Activated T-cell treated with anti-CD3 and anti-CD28 coated beads, Interleukin-2, amount 50 U/mL, for 4 hours (primary cell): Measurements from ENCODE around the gene MYLK. TPM values are rescaled to one million over a fixed set of nuclear protein-coding genes. Genes with fewer than 3 reads are reported as not detected.

Source experiments
- ATAC-seq, 2 donors: fragments of 200-7000 bp; cut with Tn5 transposase; one replicate each; pipeline ENCODE4 v1.10.0; 2021
- DNase-seq: peaks from one replicate; pipeline ENCODE4 v3.0.0-alpha.2; 2020
- H3K27me3 Mint-ChIP-seq: one replicate; pipeline ENCODE4 v1.8.0; 2021; ENCODE audit warnings: low read depth, mixed read lengths
- H3K36me3 Mint-ChIP-seq: one replicate; pipeline ENCODE4 v1.8.0; 2022; ENCODE audit warnings: mixed read lengths; ENCODE audit not compliant: insufficient read depth
- H3K4me1 Mint-ChIP-seq: one replicate; pipeline ENCODE4 v1.8.0; 2021; ENCODE audit warnings: low read depth, mixed read lengths
- H3K4me3 Mint-ChIP-seq: one replicate; pipeline ENCODE4 v1.8.0; 2021; ENCODE audit warnings: mild to moderate bottlenecking, moderate library complexity, mixed read lengths
- H3K9me3 Mint-ChIP-seq: one replicate; pipeline ENCODE4 v1.8.0; 2021; ENCODE audit warnings: mixed read lengths
- total RNA-seq, 3 donors: library from RNA; stranded (reverse); gene quantifications; one replicate each; pipeline ENCODE4 v1.2.1, GENCODE V29; 2021

Gene MYLK
- total RNA-seq, 3 donors from 2014 or later: 0.60 to 0.92 (median 0.68) TPM

DNA sequence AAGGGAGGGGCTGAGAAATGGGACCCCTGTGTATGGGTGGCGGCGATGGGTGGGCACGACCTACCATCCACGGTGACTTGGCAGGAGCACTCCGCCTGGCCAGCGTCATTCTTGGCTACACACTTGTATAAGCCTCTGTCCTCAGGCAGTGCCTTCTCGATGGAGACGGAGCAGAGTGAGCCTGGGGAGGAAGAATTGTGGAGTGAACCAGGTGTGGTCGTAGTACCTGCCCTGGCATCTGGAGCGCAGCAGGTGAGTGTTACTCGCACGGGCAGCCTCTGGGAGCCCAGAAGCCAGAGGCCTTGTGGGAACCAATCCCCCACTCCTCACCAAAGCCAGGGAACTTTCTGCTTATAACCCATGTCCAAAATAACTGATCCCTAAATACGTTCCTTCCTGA is 191.5 kb downstream of the MYLK start:
- no peak overlapping the region for H3K4me3 Mint-ChIP-seq
- no peaks in the 10 kb centered on the region for H3K36me3 Mint-ChIP-seq
- H3K4me1 Mint-ChIP-seq: no peaks in the 10 kb centered on the region
- no peak for DNase-seq
- H3K27me3 Mint-ChIP-seq: peaks cover 4% of the 10 kb centered on the region
- no peak for ATAC-seq
- H3K9me3 Mint-ChIP-seq: no peaks in the 10 kb centered on the region

- no peak for DNase-seq
- Mint-ChIP-seq H3K27me3 (peaks cover 4% of the 10 kb centered on the region), H3K36me3 (no peaks in the 10 kb centered on the region), H3K4me1 (no peaks in the 10 kb centered on the region), H3K9me3 (no peaks in the 10 kb centered on the region), H3K4me3 (no peak overlapping the region)
- no peak for ATAC-seq
Measured at GRCh38 chr3:123692041-123692440, 192.1 kb downstream of the MYLK start.

GRCh38 chr3:123689831-123690230 is 194.3 kb downstream of the MYLK start:
- Mint-ChIP-seq H3K36me3 (no peaks in the 10 kb centered on the region), H3K27me3 (peaks cover 4% of the 10 kb centered on the region), H3K4me3 (no peak overlapping the region), H3K9me3 (no peaks in the 10 kb centered on the region), H3K4me1 (no peaks in the 10 kb centered on the region)
- no peak for DNase-seq
- ATAC-seq: no peak

DNA sequence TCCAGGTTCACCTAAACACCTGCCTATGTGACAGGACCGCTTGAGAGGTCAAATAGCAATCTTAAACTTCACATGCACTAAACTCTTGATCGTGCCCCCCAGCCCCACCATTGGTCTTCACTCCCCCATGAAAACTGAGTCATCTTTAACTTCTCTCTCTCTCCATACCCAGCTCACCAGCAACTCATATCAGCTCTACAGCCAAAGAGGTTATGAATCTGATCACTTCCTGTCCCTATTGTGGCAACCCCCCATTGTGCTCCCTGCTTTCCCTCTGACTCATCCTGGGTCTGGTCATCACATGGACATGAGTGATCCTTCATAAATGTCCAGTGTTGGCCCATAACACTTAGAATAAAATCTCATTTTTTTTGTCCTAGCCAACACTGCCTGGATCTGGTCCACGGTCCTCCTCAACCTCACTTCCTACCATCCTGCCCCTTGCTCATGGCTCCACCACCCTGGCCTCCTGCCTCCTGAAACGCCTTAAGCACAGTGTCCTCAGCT is 195.8 kb downstream of the MYLK start:
- no peak for ATAC-seq

GRCh38 chr3:123687286-123687685 is 196.8 kb downstream of the MYLK start:
- Mint-ChIP-seq H3K4me3 (no peak overlapping the region), H3K27me3 (peaks cover 4% of the 10 kb centered on the region), H3K4me1 (no peaks in the 10 kb centered on the region), H3K9me3 (no peaks in the 10 kb centered on the region), H3K36me3 (no peaks in the 10 kb centered on the region)
- ATAC-seq (no peak), DNase-seq (no peak)

More for the DNA sequence above, 195.8 kb downstream of the MYLK start:
- no peak for DNase-seq
- Mint-ChIP-seq H3K27me3 (peaks cover 4% of the 10 kb centered on the region), H3K9me3 (no peaks in the 10 kb centered on the region), H3K36me3 (no peaks in the 10 kb centered on the region), H3K4me3 (no peak overlapping the region), H3K4me1 (no peaks in the 10 kb centered on the region)

DNA sequence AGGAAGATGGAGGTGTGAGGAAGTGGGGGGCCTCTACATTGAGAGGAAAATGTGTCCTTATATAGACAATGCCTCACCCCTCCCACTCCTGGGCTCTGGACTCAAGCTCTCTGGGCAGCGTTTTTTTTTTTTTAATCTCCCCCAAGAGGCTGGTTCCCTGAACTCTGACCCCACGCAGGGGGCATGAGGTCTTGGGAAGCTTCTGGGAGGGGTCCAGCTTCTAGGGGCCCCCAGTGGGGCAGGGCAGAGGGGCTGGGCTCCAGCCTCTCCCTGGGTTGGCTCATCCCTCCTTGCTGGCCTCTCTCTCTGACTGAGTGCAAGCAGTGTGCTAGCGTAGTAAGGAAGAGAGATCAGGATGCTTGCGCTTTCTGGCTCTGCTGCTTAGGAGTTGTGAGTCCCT is 197.9 kb downstream of the MYLK start:
- ATAC-seq: no peak
- Mint-ChIP-seq H3K4me1 (no peaks in the 10 kb centered on the region), H3K4me3 (no peak overlapping the region), H3K9me3 (no peaks in the 10 kb centered on the region), H3K36me3 (no peaks in the 10 kb centered on the region), H3K27me3 (peaks cover 6% of the 10 kb centered on the region)
- no peak for DNase-seq

DNA sequence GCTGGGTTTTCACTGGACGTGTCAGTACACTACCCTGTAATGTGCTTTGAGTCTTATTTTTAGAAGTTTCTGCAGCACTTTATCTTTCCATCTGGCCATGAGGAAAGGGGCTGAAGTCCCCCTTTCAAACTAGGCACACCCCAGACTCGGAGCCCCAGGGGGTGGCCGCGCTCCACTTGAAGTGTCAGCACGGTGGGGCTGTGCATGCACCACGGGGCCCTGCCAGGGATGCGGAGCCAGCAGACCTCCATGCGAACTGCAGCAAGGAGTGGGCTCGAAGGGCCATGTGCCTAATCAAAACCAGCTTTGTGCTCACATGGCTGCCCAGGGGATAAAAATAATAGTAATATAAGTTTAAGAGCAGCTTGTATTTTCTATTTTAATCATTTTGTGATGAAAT is 198.4 kb downstream of the MYLK start:
- Mint-ChIP-seq H3K36me3 (no peaks in the 10 kb centered on the region), H3K4me3 (no peak overlapping the region), H3K27me3 (peaks cover 7% of the 10 kb centered on the region), H3K4me1 (no peaks in the 10 kb centered on the region), H3K9me3 (no peaks in the 10 kb centered on the region)
- ATAC-seq (no peak), DNase-seq (no peak)

- DNase-seq (no peak), ATAC-seq (no peak)
- H3K9me3 Mint-ChIP-seq: no peaks in the 10 kb centered on the region
- no peaks in the 10 kb centered on the region for H3K36me3 Mint-ChIP-seq
- no peak overlapping the region for H3K4me3 Mint-ChIP-seq
- no peaks in the 10 kb centered on the region for H3K4me1 Mint-ChIP-seq
- H3K27me3 Mint-ChIP-seq: peaks cover 5% of the 10 kb centered on the region
Measured at GRCh38 chr3:123684636-123685035, 199.5 kb downstream of the MYLK start.

DNA sequence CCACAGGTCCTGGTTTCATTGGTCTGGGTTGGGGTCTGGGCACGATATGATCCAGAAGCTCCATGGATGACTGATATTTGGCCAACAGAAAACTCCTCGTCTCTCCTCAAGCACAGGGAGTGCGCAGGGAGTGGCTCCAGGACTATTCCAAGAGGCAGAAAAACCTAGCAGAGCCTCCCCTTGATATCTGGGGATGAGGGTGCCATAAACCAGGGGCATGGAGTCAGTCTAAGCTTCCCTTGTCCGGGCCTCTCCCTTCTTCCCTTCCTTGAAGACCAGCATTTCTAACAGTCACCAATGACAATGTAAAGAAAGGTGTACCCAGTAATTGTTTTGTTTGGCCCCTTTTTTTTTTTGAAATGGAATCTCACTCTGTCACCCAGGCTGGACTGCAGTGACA is 199.9 kb downstream of the MYLK start:
- Mint-ChIP-seq H3K9me3 (no peaks in the 10 kb centered on the region), H3K4me1 (no peaks in the 10 kb centered on the region), H3K4me3 (no peak overlapping the region), H3K36me3 (no peaks in the 10 kb centered on the region), H3K27me3 (peaks cover 5% of the 10 kb centered on the region)
- ATAC-seq: no peak
- DNase-seq: no peak

GRCh38 chr3:123683505-123684154 is 200.5 kb downstream of the MYLK start:
- H3K9me3 Mint-ChIP-seq: no peaks in the 10 kb centered on the region
- H3K4me1 Mint-ChIP-seq: no peaks in the 10 kb centered on the region
- DNase-seq: no peak
- H3K27me3 Mint-ChIP-seq: peaks cover 5% of the 10 kb centered on the region
- no peaks in the 10 kb centered on the region for H3K36me3 Mint-ChIP-seq
- H3K4me3 Mint-ChIP-seq: no peak overlapping the region
- ATAC-seq: no peak

DNA sequence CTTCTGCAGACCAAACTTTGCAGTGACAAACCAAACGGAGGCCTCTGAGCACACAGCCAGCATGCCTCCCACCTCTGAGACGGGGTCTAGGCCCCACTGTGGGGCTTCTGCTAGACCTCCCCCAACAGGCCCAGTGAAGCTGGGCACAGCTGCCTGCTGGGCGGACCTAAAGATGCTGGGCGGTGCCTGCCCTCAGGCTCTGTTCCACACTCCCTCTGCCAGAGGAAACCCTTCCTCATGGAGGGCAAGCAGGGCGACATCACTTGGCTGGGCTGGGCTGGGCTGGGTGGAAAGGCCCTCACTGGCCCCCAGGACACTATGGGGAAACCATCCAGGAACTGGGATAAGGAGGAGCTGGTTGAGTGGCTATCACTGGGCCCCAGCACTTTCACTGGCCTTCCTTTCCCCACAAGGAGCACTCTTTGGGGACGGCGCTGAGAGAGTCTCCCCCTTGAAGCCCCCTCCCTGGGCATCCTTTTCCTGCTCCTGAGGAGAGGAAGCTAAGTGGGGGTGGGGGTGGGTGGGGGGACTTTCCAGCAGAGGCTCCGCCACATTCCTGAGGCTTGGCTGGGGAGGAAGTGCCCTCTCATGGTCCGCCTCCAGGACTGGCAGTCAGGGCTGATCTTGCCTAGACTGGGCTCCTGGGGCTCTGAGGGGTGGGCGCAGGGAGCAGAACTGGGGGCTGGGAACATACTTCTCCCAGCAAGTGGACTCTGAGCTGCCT is 201.2 kb downstream of the MYLK start:
- no peak for ATAC-seq
- H3K36me3 Mint-ChIP-seq: no peaks in the 10 kb centered on the region
- no peaks in the 10 kb centered on the region for H3K9me3 Mint-ChIP-seq
- H3K27me3 Mint-ChIP-seq: peaks cover 5% of the 10 kb centered on the region
- DNase-seq: no peak
- H3K4me1 Mint-ChIP-seq: no peaks in the 10 kb centered on the region
- no peak overlapping the region for H3K4me3 Mint-ChIP-seq

DNA sequence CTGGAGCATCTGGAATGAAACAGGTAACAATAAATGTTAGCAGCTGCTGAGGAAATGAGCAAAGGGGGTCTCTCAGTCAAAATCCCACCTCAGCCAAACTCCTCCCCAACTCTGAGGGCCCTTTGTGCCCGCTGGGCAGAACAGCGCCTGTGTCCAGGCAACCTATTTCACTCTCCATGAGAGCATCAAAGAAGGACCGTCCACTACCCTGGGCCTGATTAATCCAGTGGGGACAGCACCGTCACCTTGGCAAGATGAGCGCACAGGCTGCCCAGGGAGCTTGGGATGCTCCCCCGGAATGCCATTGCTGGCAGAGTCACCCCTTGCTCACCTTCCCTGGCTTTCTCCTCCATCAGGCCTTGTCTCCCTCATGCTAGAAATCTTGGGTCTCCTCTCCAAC is 201.8 kb downstream of the MYLK start:
- Mint-ChIP-seq H3K4me1 (no peaks in the 10 kb centered on the region), H3K27me3 (peaks cover 5% of the 10 kb centered on the region), H3K9me3 (no peaks in the 10 kb centered on the region), H3K4me3 (no peak overlapping the region), H3K36me3 (no peaks in the 10 kb centered on the region)
- no peak for ATAC-seq
- no peak for DNase-seq

DNA sequence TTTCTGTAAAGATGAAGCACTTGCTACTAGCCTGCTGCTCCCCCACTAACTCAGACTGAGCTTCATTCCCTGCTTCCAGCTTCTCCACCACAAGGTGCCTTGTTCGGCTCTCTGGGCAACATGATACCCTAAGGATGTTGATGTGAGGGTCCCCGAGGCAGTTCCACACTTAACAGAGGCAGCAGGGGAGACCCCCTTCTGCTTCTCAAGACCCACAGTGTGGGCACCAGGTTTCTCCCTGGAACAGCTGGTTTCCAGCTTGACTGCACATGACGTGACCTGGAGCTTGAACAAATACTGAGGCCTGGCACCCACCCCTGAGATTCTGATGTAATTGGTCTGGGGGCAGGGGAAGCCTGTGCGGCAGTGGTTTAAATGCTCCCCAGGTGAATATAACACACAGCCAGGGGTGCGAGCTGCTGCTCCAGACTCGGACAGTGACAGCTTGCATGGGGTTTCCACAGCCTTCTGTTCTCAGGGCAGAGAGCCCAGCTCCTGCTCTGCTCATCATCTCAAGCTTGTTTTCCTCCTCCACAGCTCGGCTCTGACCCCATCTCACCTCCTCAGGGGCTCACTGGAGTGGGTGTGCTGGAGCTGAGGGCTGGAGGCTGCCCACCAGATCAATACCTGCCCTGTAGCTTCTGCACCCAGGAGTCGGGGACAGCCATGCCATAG is 204.3 kb downstream of the MYLK start:
- no peaks in the 10 kb centered on the region for H3K9me3 Mint-ChIP-seq
- DNase-seq: no peak
- H3K27me3 Mint-ChIP-seq: peaks cover 5% of the 10 kb centered on the region
- H3K36me3 Mint-ChIP-seq: no peaks in the 10 kb centered on the region
- H3K4me1 Mint-ChIP-seq: no peaks in the 10 kb centered on the region
- H3K4me3 Mint-ChIP-seq: no peak overlapping the region
- no peak for ATAC-seq

- DNase-seq (no peak), ATAC-seq (no peak)
- Mint-ChIP-seq H3K4me3 (no peak overlapping the region), H3K27me3 (peaks cover 11% of the 10 kb centered on the region), H3K9me3 (no peaks in the 10 kb centered on the region), H3K36me3 (no peaks in the 10 kb centered on the region), H3K4me1 (no peaks in the 10 kb centered on the region)
Measured at GRCh38 chr3:123678108-123678511, 206.0 kb downstream of the MYLK start.
